GM13976 (cell line): ENCODE results near the gene SSTR5.

Experiments used
- DNase-seq: peaks from one replicate; pipeline ENCODE4 v3.0.0; 2012; ENCODE audit warnings: low spot score
- in situ Hi-C: fragments of 300-500 bp; cut with MboI; formaldehyde crosslinking; loops from one replicate; pipeline ENCODE4 v1.12.0; 2022; ENCODE audit warnings: low sequenced_read_pairs, mixed read lengths, inconsistent platforms; ENCODE audit not compliant: unreplicated experiment
- TF ChIP-seq, protein P1 (sequence below): IDR thresholded peaks from 2 replicates; pipeline ENCODE4 v1.5.1; 2012; ENCODE audit warnings: borderline replicate concordance, mild to moderate bottlenecking; ENCODE audit not compliant: insufficient read depth; ENCODE audit errors: extremely low read depth, missing control alignments, control extremely low read depth

The SSTR5 gene

DNA sequence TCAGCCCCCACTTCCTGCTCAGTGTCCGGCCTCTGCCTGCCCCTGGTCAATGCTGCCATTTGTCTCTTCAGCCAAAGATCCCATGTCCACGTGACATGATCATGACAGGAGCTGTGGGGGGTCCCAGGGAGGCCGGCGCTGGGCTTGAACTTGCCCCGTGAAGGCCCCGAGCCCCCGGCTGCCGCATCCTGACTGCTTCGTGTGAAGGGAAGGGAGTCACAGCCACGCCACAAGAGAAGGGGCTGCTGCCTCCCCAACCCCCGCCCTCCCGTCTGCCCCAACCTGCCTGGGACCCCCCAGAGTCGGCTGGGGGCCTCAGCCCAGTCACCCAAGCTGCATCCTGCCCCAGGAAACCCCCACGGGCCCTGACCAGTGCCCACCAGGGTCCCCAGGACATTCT, 14.3 kb upstream of the SSTR5 start:
- TF ChIP-seq, protein P1, sequence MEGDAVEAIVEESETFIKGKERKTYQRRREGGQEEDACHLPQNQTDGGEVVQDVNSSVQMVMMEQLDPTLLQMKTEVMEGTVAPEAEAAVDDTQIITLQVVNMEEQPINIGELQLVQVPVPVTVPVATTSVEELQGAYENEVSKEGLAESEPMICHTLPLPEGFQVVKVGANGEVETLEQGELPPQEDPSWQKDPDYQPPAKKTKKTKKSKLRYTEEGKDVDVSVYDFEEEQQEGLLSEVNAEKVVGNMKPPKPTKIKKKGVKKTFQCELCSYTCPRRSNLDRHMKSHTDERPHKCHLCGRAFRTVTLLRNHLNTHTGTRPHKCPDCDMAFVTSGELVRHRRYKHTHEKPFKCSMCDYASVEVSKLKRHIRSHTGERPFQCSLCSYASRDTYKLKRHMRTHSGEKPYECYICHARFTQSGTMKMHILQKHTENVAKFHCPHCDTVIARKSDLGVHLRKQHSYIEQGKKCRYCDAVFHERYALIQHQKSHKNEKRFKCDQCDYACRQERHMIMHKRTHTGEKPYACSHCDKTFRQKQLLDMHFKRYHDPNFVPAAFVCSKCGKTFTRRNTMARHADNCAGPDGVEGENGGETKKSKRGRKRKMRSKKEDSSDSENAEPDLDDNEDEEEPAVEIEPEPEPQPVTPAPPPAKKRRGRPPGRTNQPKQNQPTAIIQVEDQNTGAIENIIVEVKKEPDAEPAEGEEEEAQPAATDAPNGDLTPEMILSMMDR, result no peak
- no peak for DNase-seq
- in situ Hi-C loops, result no loop called here

DNA sequence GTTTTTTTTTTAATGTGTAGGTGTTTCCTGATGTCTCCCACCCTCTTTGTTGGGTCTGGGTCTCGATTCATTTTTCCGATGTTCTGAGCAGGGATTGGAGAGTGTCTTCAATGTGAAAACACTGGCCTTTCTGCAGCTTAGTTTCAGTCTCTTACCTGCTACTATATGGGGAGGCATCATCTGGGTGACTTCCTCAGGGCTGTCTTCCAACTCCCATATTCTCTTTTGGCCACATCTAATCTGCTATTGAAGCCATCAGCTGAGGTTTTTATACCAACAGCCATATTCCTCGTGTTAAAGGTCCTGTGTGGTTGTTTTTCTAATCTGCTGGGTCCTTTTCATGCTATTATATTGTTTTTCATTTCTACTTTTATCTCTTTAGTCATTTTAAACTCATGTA, 13.2 kb upstream of the SSTR5 start:
- TF ChIP-seq, protein P1, result no peak
- in situ Hi-C loops, result no loop called here
- no peak for DNase-seq

DNA sequence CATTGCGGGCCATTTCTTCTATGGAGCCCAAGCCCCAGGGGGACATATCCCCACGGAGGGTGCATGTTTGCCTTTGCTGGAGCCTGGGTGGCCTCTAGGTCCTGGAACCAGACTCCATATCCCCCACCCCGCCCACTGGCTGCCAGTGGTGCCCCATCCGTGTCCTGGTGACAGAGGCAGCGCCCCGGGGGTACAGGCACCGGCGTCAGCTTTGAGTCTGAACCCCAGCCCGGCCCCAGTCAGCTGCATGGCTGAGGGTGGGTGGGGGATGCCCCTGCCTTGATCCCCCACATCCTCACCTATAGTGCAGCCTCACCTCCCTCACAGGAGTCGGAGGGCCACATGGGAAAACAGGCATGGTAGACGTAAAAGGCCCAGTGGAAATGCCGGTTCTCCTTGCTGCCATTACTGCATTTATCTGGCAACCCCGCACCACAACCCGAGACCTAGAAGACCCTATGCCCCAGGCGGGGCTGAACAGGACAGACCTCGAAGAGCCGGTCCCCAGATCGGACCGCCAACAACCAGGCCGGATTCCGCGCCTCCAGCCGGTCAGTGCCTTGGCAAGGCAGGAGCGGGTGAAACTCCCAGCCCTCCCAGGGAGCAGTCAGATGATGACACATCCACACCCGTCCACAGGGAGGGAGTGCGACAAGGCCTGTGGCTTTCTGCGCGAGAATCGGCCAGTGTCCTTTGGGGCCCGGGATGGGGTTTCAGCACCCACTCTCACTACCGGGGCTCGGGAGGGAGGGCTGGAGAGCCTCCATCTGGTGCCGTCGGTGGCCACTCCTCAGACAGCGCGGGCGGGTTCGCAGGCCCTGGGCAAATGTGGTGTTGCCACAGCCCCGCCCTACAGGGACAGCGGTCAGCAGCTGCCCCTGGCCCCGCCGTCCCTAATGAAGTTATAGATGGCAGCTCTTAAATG, 11.9 kb upstream of the SSTR5 start:
- in situ Hi-C loops, result no loop called here
- no peak for DNase-seq
- TF ChIP-seq, protein P1, result no peak

DNA sequence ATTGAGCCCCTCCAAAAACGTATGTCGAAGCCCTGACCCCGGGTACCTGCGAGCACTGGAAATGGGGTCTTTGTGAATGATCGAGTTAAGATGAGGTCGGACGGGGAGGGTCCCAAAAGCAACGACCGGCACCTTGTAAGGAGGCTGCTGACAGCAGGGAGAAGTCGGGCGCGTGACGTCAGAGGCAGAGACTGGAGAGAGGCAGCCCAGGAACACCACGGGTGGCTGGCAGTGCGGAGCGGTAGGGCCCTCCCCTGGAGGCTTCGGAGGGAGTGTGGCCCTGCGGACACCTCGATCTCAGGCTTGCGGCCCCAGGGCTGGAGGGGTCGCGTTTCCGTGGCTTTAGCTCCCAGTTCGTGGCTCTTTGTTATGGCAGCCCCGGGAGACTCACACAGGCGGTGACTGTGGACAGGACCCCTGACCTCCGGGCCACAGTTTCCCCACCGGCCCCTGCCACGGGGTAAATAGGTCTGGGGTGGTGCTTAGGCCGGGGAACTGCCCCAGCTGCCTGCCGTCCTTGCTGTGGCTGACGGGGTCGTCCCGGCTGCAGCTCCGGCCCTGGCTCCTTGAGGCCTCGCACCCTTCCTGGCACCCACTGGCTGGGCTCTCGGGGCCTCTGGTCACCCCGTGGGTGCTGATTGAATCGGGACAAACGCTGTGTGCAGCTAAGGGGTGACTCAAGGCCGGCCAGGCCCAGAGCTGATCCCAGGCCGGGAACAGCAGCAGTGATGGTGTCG, 10.6 kb upstream of the SSTR5 start:
- in situ Hi-C loops, result no loop called here
- no peak for DNase-seq
- TF ChIP-seq, protein P1, result no peak

DNA sequence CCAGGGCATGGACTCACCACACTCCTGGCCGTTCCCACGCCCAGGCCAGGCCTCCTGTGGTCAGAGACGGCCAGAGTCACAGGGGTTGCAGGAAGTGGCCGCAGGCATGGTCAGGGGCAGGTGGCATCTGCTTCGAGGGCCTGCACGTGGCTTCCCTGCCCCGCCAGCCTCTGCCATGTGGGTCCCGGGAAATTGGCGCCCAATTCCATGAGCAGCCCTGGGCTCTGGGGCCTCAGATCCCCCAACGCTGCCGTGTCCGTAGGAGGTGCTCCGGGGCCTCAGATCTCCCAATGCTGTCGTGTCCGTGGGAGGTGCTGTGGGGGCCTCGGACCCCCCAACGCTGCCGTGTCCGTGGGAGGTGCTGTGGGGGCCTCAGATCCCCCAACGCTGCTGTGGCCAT, 9.7 kb upstream of the SSTR5 start:
- TF ChIP-seq, protein P1, result no peak
- no peak for DNase-seq
- in situ Hi-C loops, result no loop called here

DNA sequence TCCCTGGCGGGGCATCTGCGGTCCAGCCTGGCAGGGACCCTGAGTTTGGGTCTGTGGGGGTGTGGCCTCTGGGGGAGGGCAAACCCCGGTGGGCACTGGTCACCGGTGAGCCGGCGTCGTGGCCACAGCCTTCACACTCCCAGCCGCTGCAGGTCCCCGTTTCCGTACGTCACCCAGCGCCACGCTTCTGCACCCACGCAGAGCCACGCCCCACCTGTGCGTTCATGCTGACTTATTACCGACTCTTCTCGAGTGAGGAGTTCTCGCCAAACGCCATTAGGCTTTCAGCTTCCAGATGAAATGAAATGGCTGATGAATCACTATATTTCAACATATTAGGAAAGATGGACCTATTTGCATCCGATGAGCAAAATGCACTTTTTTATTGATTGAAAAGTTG, 8.8 kb upstream of the SSTR5 start:
- DNase-seq, result no peak
- TF ChIP-seq, protein P1, result no peak
- in situ Hi-C loops, result no loop called here
